Left renal cortex interstitium (tissue), 4 donors: Measurements from ENCODE around the gene CPNE5. TPM values are rescaled to one million over a fixed set of nuclear protein-coding genes. Genes with fewer than 3 reads are reported as not detected.
"Not testable (repeated sequence)": the region's sequence is repeated elsewhere in the genome, so short reads cannot be mapped to it uniquely, and the experiment has no call there.

Experiments
- DNase-seq, 4 donors: peaks; one replicate each; pipeline ENCODE4 v3.0.0-alpha.2; 2013; ENCODE audit warnings: low read depth in 4 of 4, low spot score in 2 of 4, missing footprints in 1 of 4
- polyA plus RNA-seq, 4 donors: library from polyadenylated mRNA; unstranded; fragments of 120-200 nt; gene quantifications; one replicate each; pipeline ENCODE4 v1.2.1, GENCODE V29; 2013; ENCODE audit not compliant: insufficient read length in 4 of 4

CPNE5 gene
- polyA plus RNA-seq, 4 donors = 12.2 to 16.6 (median 13.8) TPM

DNA sequence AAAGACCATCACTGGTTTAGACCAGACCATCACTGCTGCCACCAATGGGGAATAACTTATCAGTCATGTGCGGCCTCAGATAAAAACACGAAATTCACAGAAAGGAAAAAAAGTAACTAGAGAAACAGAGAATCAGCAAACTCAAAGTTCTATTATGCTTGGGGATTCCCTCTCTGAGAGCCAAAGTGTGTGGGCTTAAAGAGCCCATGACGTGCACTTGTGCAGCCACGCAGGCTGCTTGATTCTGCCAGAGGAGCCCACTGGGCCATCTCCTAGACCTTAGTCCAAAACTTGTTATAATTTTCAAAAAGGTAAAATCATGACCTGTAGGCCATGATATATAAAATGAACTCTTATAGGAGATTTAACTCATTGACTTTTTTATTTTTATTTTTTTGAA lies 126.4 kb downstream of the CPNE5 start:
- no peak for DNase-seq

DNA sequence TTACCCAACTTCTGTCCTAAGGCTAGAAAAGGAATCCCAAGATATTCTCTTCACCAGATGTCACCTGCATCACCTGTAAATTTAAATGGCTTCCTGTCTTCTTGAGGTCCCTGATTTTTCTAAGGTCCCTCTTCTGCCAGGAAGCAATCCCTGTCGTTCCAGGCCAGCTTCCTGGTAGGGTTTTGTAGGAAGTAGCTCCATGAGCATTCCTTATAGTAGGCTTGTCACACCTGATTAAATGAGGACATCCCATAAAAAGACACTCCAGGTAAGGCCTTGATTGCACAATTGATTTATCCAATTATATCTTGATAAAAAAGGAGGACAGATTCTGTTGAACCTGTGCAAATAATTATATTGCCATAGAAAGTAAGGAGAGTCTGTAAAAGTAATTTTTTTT lies 132.9 kb downstream of the CPNE5 start:
- no peak for DNase-seq

DNA sequence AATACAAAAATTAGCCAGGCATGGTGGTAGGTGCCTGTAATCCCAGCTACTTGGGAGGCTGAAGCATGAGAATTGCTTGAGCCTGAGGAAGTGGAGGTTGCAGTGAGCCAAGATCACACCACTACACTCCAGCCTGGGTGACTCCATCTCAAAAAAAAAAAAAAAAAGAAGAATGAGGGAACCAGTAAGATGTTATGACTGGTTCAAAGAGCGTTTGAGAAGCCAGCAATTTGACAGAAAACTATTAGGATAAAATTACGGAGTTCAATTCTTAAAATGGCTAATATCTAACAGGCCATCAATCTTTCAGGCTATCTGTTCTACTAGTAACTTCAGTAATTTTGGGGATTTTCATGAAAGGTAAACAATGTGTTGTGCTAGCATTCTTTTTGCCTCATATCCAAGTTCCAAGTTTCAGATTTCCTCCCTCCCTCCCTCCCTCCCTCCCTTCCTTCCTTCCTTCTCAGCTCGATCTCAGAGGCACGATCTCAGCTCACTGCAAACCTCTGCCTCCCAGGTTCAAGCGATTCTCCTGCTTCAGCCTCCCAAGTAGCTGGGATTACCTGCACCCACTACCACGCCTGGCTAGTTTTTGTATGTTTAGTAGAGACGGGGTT lies 134.2 kb downstream of the CPNE5 start:
- DNase-seq = not testable (repeated sequence)

DNA sequence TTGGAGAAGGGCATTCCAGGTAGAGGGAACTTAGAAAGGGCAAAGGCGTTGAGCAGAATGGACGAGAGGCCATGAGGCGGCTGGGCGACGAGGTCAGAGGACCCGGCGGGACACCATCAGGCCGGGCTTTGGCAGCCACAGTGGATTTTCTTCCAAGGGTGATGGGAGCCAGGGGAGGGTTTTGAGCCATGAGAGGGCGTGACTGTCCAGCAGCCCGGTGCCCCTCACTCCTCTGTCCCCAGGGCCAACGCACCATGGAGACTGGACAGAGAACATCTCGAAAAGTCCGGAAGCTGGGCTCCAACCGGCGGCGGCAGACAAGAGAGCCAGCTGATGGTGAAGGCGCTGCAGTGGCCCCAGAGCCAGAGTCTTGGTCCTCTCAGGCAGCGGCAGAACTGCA lies 135.3 kb downstream of the CPNE5 start:
- no peak for DNase-seq

DNA sequence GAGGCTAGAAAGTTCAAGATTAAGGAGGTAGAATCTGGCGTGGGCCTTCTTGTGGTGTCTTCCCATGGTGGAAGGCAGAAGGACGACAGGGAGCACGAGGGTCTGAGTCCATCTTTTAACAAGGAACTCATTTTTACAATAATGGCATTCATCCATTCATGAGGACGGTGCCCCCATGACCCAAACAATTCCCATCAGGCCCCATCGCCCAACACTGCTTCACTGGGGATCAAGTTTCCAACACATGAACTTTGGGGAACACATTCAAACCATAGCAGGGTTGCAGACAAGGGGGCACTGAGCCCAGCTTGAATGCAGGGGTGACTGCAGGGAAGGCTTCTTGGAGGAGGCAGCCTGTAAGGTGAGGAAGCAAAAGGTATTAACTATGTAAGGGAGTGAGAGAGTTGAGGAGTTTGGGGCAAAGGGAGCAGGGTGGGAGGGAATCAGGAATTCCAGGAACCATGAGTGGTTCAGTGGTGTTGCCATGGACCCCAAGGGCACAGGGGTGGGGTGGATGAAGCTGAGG lies 136.1 kb downstream of the CPNE5 start:
- DNase-seq = no peak

DNA sequence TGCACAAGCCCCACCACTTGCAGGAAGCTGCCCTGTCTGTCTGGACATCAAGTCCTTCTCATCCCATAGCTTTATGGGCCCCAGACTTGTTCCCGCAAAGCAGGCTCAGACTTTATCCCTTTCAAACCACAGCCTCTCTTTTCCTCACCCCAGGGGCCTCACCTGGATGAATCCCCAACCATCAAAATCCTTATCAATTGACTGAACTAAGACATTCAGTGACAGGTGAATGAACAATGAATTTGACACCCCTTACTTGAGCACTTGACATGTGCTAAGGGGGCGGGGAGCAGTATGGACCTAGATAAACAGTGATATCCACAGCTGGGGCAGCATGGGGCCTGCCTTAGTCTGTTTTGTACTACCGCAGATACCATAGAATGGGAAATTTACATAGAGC lies 136.6 kb downstream of the CPNE5 start:
- no peak for DNase-seq

DNA sequence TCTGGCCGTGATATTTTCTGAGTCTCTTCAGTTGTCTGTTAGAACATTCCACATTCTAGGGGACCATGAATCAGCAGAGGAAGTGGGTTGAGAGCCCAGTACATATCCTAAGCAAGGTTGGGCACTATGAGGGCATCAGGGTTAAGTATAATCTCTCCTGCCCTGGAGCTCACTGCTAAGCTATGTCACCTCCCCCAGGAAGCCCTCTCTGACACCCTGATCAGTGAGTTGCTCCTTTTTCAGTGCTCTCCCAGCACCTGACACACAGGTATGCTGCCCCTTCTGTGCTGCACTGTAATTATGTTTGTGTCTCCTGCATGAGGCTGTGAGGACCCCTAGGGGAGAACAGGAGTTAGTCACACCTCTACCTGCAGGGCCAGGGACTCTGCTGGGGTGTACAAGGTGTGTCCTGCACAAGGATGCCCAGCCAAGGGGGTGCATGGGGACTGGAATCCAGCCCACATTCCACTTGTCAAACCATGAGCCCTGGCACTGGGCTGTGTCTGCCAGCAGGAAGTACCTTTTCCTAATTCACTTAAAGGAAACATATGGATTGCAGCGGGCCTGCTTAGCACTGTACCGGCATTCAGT lies 137.7 kb downstream of the CPNE5 start:
- DNase-seq = no peak

DNA sequence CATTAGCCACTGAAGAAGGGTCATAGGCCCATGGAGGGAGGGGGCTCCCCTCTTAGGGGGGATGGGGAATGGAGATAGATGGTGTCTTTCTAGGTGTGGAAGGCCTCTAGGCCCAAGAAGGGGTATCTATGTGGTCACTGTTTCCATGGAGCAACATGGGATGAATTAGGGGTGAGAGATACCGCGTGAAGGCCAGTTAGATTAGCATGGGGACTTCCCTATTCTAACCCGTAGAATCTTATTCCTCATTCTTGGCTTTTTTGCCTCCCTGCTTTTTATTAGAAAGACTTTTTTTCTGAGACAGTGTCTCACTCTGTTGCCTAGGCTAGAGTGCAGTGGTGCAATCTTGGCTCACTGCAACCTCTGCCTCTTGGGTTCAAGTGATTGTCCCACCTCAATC lies 138.4 kb downstream of the CPNE5 start:
- DNase-seq = no peak

DNA sequence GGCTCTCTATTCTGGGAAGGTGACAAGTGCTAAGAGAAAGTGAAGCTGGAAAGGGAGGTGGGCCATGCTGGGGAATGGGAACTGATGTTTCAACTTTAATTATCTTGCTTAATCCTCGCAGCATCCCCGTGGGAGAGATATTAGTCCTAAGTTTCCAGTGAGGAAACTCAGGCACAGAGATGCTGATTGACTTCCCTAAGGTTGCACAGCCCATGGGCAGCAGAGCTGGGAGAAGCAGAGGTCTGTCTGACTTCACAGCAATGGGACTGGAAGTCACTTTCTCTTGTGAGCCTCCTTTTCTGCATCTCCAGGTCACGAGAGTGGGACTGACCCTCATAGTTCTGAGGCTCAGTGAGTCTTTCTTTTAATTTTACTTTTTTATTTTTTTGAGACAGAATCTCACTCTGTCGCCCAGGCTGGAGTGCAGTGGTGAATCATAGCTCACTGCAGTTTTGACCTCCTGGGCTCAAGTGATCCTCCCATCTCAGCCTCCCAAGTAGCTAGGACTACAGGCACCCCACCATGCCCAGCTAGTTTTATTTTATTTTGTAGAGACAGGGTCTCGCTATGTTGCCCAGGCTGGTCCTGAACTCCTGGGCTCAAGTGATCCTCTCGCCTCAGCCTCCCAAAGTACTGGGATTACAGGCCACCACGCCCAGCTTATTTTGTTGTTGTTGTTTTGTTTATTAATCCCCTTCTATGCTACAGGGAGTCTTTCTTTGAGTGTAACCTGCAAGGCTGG lies 139.0 kb downstream of the CPNE5 start:
- no peak for DNase-seq

DNA sequence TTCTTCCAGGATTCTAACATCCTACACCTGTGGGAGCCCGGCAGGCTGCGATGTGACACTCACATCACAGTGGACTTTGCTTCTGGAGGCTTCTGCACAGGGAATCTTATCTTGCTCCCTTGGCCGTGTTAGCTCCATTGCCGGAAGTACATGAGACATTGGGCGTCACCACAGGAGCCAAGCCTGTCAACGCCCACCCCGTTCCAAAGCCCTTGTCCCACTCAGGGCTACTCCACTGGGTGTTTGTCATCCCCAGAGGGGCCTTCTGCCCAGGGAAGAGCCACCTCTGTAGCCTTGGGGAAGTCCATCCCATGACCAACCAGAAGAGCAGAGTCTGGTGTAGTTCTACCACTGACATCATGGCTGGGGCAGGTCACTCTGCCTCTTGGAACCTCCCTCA lies 139.9 kb downstream of the CPNE5 start:
- DNase-seq = no peak

DNA sequence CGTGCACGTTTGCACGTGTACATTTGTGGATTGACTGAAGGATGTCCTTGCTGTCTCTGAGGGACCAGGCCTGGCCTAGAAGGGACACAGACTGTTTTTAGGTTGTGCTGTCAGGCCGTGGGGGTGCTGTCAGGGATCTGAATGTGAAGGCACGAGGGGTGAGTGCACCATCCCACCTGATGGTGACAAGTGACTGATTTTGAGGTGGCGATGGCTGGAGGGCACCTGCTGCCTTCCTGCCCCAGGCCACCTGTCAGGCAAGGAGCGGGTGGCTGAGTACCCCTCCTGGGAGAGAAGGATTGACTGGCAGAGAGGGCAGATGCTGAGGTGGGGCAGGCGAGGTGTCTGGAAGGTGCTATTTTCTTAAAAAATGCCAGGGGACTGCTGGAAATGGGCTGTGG lies 140.4 kb downstream of the CPNE5 start:
- DNase-seq = no peak

DNA sequence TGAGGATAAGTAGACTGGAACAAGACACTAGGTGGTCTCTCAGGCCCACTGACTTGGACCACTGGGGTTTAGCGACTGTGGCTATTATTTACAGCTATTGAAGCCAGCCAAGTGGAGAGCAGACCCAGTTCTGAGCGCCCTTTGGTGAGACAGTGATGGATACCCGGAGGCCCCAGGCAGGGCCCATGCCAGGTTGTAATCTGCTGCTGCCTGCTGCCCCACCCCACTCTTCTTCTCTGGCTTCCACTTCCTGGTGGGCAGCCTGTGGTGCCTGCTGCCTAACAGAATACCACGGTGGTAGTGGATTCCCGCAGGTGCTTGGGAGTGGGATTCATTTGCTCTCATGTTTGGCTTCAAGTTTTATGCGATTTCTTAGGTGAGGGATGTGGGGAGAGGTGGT lies 141.0 kb downstream of the CPNE5 start:
- no peak for DNase-seq

DNA sequence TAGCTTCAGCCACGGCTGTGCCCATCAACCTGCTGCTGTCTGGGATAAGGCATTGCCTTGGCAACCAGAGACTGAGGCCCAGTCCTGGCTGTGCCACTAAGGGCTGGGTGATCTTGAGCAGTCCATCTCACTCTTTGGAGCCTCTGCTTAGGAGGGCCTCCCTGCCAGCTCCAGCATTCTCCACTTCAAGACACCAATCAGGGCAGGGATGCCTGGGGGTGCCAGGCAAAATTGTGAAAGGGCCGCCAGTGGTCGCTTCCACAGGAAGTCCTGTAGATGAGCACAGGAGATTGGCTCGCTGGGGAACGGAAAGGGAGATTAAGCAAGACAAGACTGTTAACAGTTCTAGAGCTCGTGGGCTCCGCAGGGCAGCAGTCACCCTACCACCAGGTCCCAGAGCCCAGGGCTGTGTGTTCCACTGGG lies 141.8 kb downstream of the CPNE5 start, which contains the start of gene RAB44:
TSS of gene RAB44 (plus strand) at position 346 of the 423 bp plus-strand sequence. CDS start 6,410 bp downstream, outside the sequence.
- no peak for DNase-seq

DNA sequence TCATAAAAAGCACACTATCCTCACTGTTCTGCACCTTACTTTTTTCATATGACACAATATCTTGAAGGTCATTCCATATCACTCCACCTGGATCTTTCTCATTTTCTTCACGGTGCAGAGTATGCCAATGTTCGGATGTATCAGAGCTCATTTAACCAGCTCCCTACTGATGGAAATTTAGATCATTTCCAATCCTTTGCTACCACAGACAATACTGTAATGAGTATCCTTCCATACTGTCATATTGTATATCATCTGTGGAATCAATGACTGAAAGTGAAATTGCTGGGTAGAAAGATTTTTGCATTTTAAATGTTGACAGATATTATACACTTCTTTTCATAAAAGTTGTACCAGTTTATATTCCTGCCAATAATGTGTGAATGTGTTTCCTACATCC lies 143.8 kb downstream of the CPNE5 start:
- no peak for DNase-seq

DNA sequence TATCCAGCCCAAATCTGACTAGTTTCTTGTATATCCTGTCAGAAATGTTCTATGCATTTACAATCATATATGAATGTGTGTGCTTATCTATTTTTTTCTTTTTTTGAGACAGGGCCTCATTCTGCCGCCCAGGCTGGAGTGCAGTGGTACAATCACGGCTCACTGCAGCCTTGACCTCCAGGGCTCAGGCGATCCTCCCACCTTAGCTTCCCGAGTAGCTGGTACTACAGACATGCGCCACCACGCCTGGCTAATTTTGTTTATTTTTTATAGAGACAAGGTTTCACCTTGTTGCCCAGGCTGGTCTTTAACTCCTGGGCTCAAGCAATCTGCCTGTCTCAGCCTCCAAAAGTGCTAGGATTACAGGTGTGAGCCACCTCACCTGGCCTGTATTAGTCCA lies 144.6 kb downstream of the CPNE5 start:
- DNase-seq = no peak

DNA sequence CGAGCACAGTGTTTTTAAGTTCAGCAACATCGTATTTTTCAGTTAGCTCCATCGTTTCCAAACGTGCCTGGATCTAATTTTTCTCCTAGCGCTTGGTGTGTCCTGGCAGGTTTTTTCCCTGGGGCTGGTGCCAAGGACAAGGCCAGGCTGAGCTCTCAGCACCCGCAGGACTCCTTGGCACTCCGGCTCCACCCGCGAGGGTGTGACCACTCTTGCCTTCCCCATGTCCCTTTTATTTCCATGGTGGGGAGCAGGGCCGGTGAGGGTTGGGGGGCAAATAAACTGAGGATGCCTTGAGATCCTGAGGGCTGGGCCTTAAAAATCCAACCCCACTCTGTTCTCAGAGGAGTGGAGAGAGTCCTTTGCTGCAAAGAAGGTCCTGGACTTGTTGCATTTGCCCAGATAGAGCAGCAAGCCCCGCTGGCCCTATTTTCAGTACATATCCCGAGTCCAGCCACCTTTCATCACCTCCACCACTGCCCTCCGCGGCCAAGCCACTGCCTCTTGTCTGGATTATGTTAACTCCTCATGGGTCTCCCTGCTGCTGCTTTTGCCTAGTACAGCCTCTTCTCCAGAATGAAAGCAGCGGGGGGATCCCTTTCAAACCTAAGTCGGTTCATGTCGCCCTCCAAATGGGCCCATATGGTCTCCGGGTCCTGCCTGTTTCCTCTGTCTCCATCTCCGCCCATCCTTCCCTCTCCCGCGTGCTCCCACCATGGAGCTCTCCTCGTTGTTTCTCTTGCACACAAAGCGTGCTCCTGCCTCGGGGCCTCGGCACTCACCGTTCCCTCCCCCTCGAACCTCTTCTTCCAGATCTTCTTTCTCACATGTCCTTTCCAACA lies 146.2 kb downstream of the CPNE5 start:
- DNase-seq = no peak

DNA sequence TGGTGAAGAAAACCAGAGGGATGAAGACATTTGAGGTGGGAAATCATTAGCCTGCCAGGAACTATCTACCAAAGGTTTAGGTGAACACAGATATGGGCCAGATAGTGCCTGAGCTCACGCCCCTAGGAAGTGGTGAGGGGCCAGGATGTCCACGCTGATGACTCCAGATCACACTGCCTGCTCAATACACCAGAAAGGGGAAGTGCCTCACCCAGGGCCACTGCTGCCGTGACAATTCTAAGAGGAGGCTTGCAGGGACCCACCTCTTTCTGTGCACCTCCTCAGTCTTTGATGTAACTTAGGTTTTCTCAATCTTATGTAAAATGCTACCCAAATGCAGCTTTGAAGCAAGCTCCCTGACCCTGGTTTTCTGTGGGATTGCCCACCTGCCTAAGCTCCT lies 147.0 kb downstream of the CPNE5 start:
- DNase-seq = no peak

DNA sequence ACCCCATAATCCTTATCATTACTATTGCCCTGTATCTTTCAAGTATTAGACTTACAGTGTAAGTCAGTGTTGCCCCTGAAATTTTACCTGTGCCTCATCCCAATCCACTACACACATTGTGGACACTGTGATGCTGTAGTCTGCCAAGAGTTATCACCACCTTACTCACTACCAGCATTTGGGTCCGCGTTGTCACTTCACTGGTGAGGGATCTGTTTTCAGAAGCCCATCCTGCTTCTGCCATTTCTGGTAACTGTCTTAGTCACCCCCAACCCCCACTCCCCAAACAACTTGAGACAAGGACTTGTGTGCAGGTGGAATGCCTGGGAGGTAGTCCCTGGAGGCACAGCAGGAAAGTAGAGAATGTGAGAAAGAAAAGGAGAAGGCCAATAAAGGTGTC lies 147.6 kb downstream of the CPNE5 start:
- DNase-seq = no peak

DNA sequence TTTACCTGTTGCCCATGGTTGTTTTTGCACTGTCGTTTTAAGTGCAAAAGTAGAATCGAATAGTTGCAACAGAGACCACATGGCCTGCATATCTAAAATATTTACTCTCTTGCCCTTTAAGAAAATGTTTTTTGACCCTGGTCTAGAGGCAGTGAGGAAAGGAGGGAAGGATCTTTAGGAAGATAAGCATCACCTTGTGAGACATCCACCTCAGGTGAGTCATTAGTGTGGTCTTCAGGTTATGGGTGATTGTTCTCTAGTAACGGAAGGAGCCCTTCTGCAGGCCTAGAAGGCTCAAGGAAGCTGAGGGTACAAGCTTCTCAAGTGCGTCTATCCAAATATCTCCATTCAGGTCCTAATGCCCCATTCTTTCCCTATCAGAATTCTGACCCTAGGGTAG lies 148.2 kb downstream of the CPNE5 start:
- DNase-seq = no peak
